ENCODE data around the gene PKMYT1.
A peak's percentile ranks its signal among the peaks of the same experiment; 100 is the strongest.

Gene PKMYT1

GRCh38 chr16:3020247-3020603 is 40.0 kb upstream of the PKMYT1 start, which contains the start of gene TNFRSF12A:
Gene TNFRSF12A (plus strand): TSS chr16:3020368. CDS start chr16:3020398, 30 bp downstream.
- in situ Hi-C loops (cut with HindIII; ENCODE audit: low pct_ligation_motif_present, low pct_unique_long_range_greater_than_20kb, low sequenced_read_pairs): no loop called here
- DNase-seq: peak; percentile 87

DNA sequence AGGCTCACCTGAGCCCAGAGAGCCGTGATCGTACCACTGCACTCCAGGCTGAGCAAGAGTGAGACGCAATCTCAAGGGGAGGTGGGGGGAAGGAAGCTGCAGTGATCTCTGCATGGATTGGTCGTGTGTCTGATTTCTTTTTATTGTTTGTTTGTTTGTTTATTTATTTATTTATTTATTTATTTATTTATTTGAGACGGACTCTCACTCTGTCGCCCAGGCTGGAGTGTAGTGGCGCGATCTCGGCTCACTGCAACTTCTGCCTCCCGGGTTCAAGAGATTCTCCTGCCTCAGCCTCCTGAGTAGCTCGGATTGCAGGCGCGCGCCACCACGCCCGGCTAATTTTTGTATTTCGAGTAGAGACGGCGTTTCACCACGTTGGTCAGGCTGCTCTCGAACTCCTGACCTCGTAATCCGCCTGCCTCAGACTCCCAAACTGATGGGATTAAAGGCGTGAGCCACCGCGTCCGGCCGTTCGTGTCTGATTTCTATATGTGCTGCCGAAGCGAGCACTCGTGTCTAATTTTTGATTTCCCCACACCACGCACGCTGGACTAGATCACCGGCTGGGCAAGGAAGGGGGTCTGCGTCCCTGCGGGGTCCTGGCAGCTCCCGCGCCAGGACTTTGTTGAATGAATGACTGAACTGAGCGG is 39.5 kb upstream of the PKMYT1 start:
- in situ Hi-C loops (cut with HindIII; ENCODE audit: low pct_ligation_motif_present, low pct_unique_long_range_greater_than_20kb, low sequenced_read_pairs): no loop called here
- no peak for DNase-seq

DNA sequence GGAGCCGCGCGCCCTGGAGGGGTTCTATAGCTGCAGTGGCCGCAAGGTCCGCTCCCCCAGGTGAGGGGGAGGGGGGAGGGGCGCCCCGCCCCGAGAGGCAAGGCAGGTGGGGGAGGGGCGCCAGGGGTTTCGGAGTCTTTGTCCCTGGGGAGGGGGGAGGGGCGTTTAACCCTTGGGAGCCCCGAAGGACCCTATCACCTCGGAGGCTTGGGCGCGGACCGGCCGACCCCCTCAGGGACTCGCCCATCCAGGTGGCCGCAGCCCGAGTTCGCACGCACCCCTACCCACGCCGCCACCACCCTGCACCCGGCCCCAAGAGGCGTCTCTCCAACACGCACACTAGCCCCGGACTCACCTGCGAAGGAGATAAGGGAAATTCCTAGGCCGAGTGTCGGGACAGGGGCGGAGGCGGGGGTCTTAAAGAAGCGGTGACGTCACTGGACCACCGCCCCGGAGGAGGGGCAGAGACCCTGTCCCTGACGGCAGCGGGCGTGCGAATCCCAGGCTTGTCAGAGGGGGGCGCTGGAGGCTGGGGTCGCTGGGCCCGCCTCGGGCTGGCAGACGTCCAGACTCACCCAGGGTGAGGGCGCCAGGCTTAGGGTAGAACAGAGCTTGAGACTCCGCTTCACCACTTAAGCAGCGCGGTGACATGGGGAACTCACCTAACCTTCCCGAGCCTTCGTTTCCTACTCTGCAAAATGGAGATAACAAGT is 37.7 kb upstream of the PKMYT1 start, which contains the start of gene CLDN6:
TSS of gene CLDN6 (minus strand) at position 390 of the 713 bp plus-strand sequence. CDS start 2,162 bp downstream, outside the sequence.
- in situ Hi-C loops (cut with HindIII; ENCODE audit: low pct_ligation_motif_present, low pct_unique_long_range_greater_than_20kb, low sequenced_read_pairs): no loop called here
- no peak for DNase-seq

DNA sequence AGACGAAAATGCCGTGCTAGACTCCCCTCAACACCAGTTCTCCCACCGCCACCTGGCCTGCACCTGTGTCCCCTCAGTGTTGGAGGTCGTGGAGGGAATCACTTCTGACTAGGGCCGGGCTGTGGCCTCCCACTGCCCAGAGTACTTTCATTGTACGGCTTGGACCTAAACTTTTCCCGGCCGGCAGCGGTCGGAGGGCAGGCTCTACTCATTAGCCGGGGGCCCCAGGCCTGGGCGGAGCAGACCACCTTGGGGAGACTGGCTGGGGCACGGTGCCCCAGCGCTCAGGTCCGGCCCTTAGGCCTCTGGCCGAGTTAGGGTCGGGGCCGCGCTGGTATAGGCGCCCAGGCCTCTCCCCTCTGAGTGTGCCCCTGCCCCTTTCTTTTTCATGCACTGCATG is 37.1 kb upstream of the PKMYT1 start:
- in situ Hi-C loops (cut with HindIII; ENCODE audit: low pct_ligation_motif_present, low pct_unique_long_range_greater_than_20kb, low sequenced_read_pairs): no loop called here
- no peak for DNase-seq

DNA sequence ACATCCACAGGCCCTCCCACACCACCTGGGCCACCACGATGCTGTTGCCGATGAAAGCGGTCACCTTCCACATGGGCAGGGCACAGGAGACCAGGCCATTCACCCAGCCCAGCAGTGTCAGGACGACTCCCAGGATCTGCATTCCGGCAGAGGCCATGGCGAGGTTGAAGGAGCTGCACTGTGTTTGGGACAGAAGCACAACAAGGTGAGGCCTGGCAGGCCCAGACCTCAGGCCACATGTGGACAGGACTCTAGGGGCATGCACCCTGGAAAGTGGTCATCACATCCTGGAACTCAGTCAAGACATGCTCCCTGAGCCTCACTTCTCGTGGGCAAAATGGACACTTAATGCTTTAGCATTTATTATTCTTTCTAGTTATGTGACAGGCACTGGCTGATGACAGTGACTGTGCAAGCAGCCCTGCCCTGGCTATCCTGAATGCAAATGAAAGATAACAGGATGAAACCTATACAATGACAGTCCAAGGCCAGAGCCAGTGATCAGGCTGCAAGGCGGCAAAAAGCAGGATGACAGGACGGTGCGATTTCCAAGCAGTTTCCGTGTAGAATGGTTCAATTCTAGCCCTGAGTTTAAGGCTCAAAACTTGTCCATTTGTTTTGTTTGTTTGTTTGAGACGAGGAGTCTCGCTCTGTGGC is 35.7 kb upstream of the PKMYT1 start:
- DNase-seq: no peak
- in situ Hi-C loops (cut with HindIII; ENCODE audit: low pct_ligation_motif_present, low pct_unique_long_range_greater_than_20kb, low sequenced_read_pairs): no loop called here

- in situ Hi-C loops (cut with HindIII; ENCODE audit: low pct_ligation_motif_present, low pct_unique_long_range_greater_than_20kb, low sequenced_read_pairs): no loop called here
These were observed 34.7 kb upstream of the PKMYT1 start for GRCh38 chr16:3014971-3015370.

DNA sequence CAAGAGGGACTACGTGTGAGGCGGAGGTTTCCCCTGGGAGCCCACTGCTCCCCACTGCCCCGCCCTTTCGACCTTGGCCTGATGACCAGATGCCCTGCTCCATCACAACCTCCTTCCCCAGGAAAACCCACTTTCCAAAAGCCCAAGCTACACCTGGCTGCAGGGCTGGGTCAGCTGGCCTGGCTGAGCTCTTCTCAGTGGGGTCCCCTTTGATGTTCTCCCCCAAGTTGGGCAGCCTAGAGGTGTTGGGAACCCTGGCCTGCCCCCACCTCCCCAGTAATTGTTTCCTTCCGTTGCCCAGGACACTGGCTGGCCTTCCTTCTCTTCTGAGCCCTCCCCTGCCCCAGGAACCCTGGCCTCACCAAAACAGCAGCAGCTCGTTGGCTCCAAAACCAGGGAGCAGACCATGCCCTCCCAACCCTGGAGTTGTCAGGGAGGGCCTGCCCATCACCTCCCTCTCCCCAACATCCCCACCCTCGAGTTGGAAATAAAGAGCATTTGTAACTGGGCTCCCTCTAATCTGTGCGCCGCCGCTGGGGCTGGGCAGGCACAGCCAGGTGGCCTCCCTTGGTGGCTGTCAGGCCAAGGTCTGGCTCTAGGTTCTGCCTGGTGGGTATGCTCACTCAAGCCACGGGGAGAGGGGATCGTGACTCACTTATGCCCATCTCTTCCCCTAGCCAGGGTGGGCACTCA is 33.9 kb upstream of the PKMYT1 start:
- DNase-seq: no peak
- in situ Hi-C loops (cut with HindIII; ENCODE audit: low pct_ligation_motif_present, low pct_unique_long_range_greater_than_20kb, low sequenced_read_pairs): no loop called here

More at GRCh38 chr16:3014971-3015370, 34.7 kb upstream of the PKMYT1 start:
- DNase-seq: no peak

GRCh38 chr16:3013491-3013951 is 33.3 kb upstream of the PKMYT1 start:
- no peak for DNase-seq
- in situ Hi-C loops (cut with HindIII; ENCODE audit: low pct_ligation_motif_present, low pct_unique_long_range_greater_than_20kb, low sequenced_read_pairs): no loop called here

GRCh38 chr16:3012828-3013420 is 32.7 kb upstream of the PKMYT1 start, which contains the start of gene CLDN9:
Gene CLDN9 (plus strand): TSS chr16:3012923. CDS start chr16:3013363, 440 bp downstream.
- DNase-seq: no peak
- in situ Hi-C loops (cut with HindIII; ENCODE audit: low pct_ligation_motif_present, low pct_unique_long_range_greater_than_20kb, low sequenced_read_pairs): no loop called here

- in situ Hi-C loops (cut with HindIII; ENCODE audit: low pct_ligation_motif_present, low pct_unique_long_range_greater_than_20kb, low sequenced_read_pairs): no loop called here
- no peak for DNase-seq
These were observed 32.0 kb upstream of the PKMYT1 start for GRCh38 chr16:3012246-3012645.

GRCh38 chr16:3010510-3010909 is 30.3 kb upstream of the PKMYT1 start:
- in situ Hi-C loops (cut with HindIII; ENCODE audit: low pct_ligation_motif_present, low pct_unique_long_range_greater_than_20kb, low sequenced_read_pairs): no loop called here
- DNase-seq: no peak

DNA sequence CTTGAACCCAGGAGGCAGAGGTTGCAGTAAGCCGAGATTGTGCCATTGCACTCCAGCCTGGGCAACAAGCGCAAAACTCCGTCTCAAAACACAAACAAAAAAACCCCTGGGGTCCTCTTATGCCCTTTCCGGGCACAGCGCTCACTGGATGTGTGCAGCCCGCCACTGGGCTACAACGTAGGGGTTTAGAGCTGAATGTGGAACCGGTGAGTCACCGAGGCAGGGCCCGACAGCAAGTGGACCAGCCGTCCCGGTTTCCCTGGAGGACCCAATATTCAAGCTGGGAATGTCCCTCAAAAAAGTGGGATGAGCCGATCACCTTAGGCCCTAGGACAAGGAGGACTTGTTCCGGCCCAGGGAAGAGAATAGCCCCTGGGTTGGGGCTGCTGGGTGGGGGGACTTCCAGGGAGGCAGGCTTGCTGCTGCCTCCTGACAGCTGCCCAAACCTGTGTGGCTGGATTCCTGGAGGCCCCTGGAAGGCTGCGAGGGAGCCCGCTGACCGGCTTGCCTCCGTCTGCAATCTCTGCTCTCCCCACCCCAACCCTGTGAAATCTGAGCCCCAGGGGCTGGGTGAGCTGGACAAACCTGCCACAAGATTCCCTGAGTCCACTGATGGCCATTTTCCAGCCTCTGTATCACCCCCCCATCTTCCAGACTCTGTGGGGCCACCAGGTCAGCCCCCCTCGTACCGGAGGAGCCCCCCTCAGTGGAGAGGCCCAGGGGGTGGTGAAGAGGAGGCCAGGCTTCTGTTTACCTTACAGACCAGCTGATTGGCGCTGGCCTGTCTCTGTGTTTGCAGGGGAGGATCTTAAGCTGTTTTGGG is 29.5 kb upstream of the PKMYT1 start:
- in situ Hi-C loops (cut with HindIII; ENCODE audit: low pct_ligation_motif_present, low pct_unique_long_range_greater_than_20kb, low sequenced_read_pairs): no loop called here
- no peak for DNase-seq

DNA sequence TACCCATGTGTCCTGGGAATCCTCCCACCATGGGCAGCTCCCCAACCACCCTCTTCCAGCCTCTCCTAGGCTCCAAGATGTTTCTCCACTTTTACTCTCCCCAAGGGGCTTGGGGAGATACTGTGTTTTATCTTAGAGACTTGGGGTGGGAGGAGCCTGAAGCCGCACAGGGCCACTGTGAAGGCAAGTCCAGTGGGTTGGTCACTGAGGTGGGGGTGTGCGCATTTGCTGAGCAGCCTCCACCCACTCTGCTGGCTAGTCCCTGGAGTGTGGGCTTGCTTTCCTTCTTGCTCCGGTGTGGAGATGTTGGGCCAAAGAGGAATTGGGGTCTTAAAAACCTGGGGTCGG is 28.4 kb upstream of the PKMYT1 start:
- DNase-seq: no peak
- in situ Hi-C loops (cut with HindIII; ENCODE audit: low pct_ligation_motif_present, low pct_unique_long_range_greater_than_20kb, low sequenced_read_pairs): no loop called here

DNA sequence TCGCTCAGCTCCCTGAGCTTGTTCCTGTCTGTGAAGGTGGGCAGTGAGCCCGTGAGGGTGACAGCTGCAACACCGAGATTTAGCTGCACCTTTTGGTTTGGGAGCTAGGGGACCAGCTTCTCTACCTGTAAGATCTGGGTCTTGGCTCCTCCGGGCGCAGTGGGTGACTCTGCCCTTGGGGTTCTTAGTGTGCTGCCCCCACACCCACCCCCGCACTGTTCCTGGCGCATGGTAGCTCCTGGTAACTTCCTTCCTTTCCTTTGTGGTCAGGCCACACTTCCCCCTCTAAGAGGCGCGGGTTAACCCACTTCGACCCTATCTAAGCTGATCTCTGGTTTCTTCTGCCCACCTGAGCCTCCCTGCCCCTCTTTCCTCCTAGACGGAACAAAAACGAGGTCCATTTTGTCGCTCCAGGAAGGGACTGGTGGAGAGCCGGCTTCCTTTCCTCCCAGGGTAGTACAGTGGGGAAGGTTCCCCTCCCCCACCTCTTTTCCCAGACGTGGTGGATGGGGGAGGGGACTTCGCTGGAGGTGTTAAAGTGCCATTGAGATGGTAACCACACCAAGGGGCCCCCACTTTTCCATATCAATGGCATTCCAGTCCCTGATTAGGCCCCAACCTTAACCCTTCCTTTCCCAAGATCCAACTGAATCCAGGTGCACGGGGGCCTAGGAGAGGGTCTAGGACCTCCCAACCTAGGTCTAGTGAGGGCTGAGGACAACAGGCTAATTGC is 27.9 kb upstream of the PKMYT1 start:
- DNase-seq: no peak
- in situ Hi-C loops (cut with HindIII; ENCODE audit: low pct_ligation_motif_present, low pct_unique_long_range_greater_than_20kb, low sequenced_read_pairs): no loop called here

DNA sequence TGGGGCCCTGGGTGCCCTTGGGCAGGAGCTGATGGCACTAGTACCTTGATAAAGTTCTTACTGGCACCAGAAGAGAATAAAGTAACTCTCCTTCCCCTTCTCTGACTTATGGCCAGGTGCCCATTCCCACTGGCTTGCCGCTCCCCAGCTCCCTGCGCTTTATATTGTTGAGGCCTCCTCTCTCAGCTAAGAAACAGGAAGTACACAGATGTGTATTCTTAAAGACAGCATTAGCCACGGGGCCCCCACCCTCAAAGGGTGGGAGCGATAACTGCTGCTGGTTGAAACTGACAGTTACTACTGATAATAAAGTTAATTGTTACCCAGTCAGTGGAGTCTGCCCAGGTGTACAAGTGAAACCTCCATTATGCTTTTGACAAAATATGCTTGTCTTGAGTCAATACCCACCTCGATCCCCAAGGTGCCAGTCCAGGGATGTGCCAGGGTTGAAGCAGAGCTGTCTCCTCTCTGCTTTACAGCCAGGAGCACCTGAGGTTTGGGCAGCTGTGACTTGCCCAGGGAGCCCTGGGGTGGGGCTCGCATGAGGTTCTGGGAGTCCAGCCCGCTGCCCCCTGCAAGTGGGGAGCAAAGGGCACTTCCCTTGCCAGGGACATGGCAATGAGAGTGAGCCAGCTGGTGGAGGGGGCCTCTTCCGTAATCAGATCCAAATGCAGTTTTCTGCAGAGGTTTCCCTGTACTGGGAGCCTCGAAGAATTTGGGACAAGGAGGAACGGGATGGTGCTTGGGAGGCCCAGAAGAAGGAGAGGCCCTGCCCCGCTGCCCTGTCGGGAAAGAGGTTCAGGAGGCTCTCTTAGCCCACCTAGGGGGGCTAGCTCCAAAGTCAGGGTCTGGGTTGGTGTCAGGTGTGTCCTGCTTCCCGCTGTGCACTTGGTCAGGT is 27.1 kb upstream of the PKMYT1 start:
- in situ Hi-C loops (cut with HindIII; ENCODE audit: low pct_ligation_motif_present, low pct_unique_long_range_greater_than_20kb, low sequenced_read_pairs): no loop called here
- DNase-seq: no peak

GRCh38 chr16:3004781-3005284 is 24.6 kb upstream of the PKMYT1 start:
- peak; percentile 50 for DNase-seq
- in situ Hi-C loops (cut with HindIII; ENCODE audit: low pct_ligation_motif_present, low pct_unique_long_range_greater_than_20kb, low sequenced_read_pairs): no loop called here
